ENCODE measurements around the gene SEC11C. TPM values are rescaled to one million over a fixed set of nuclear protein-coding genes. Genes with fewer than 3 reads are reported as not detected.

The SEC11C gene
- total RNA-seq, 1 experiment from 2014 or later = 106 TPM

- H3K27me3 Mint-ChIP-seq (ENCODE audit: unreplicated experiment) = peaks cover 97% of the 10 kb centered on the region
These were observed 15.9 kb upstream of the SEC11C start for GRCh38 chr18:59123588-59124369.

GRCh38 chr18:59124370-59124704 is 15.3 kb upstream of the SEC11C start:
- no peak for DNase-seq
- no peak overlapping the region for H3K4me3 Mint-ChIP-seq (ENCODE audit: low read depth, unreplicated experiment)
- intact Hi-C loops (cut with micrococcal nuclease; ENCODE audit: unreplicated experiment) = no loop called here

More at GRCh38 chr18:59123588-59124369, 15.9 kb upstream of the SEC11C start:
- CTCF ChIA-PET = interaction anchor here (0.6 to 1.0 kb wide), 2 partner anchors 40 to 184 kb away, joined by 3 to 4 read pairs; no protein-coding TSS in a partner anchor
- Mint-ChIP-seq H3K9me3 (ENCODE audit: low read depth, unreplicated experiment) (no peaks in the 10 kb centered on the region), H3K36me3 (ENCODE audit: insufficient read depth, unreplicated experiment) (peaks cover 4% of the 10 kb centered on the region), H3K4me1 (ENCODE audit: low read depth, unreplicated experiment) (no peaks in the 10 kb centered on the region), H3K27ac (ENCODE audit: unreplicated experiment) (no peak overlapping the region), H3K4me3 (ENCODE audit: low read depth, unreplicated experiment) (no peak overlapping the region)
- no peak for TF ChIP-seq CTCF (IDR thresholded peaks at IDR 0.05; ENCODE audit: unreplicated experiment)
- intact Hi-C loops (cut with micrococcal nuclease; ENCODE audit: unreplicated experiment) = no loop called here
- no peak for DNase-seq
- no TSS peak for BruUV-seq (replicated peaks)

GRCh38 chr18:59127047-59127446 is 12.6 kb upstream of the SEC11C start:
- H3K27ac Mint-ChIP-seq (ENCODE audit: unreplicated experiment) = no peak overlapping the region
- intact Hi-C loops (cut with micrococcal nuclease; ENCODE audit: unreplicated experiment) = no loop called here
- no peaks in the 10 kb centered on the region for H3K9me3 Mint-ChIP-seq (ENCODE audit: low read depth, unreplicated experiment)

More at GRCh38 chr18:59124370-59124704, 15.3 kb upstream of the SEC11C start:
- no TSS peak for BruUV-seq (replicated peaks)
- Mint-ChIP-seq H3K27me3 (ENCODE audit: unreplicated experiment) (peaks cover 100% of the 10 kb centered on the region), H3K36me3 (ENCODE audit: insufficient read depth, unreplicated experiment) (peaks cover 4% of the 10 kb centered on the region), H3K4me1 (ENCODE audit: low read depth, unreplicated experiment) (no peaks in the 10 kb centered on the region), H3K9me3 (ENCODE audit: low read depth, unreplicated experiment) (no peaks in the 10 kb centered on the region), H3K27ac (ENCODE audit: unreplicated experiment) (no peak overlapping the region)
- CTCF ChIA-PET = interaction anchor here (1.0 kb wide), 1 partner anchor 40 kb away, joined by 3 read pairs; no protein-coding TSS in a partner anchor
- no peak for TF ChIP-seq CTCF (IDR thresholded peaks at IDR 0.05; ENCODE audit: unreplicated experiment)

GRCh38 chr18:59129951-59130703 is 9.6 kb upstream of the SEC11C start:
- intact Hi-C loops (cut with micrococcal nuclease; ENCODE audit: unreplicated experiment) = no loop called here
- Mint-ChIP-seq H3K27me3 (ENCODE audit: unreplicated experiment) (peaks cover 100% of the 10 kb centered on the region), H3K4me3 (ENCODE audit: low read depth, unreplicated experiment) (no peak overlapping the region), H3K9me3 (ENCODE audit: low read depth, unreplicated experiment) (no peaks in the 10 kb centered on the region), H3K4me1 (ENCODE audit: low read depth, unreplicated experiment) (no peaks in the 10 kb centered on the region), H3K27ac (ENCODE audit: unreplicated experiment) (no peak overlapping the region), H3K36me3 (ENCODE audit: insufficient read depth, unreplicated experiment) (no peaks in the 10 kb centered on the region)
- CTCF ChIA-PET = no interaction called here
- BruUV-seq (replicated peaks) = no TSS peak
- TF ChIP-seq CTCF (IDR thresholded peaks at IDR 0.05; ENCODE audit: unreplicated experiment) = no peak
- no peak for DNase-seq

More at GRCh38 chr18:59127047-59127446, 12.6 kb upstream of the SEC11C start:
- H3K27me3 Mint-ChIP-seq (ENCODE audit: unreplicated experiment) = peaks cover 100% of the 10 kb centered on the region
- CTCF ChIA-PET = interaction anchor here (1.0 kb wide), 1 partner anchor 43 kb away, joined by 7 read pairs; no protein-coding TSS in a partner anchor
- BruUV-seq (replicated peaks) = no TSS peak
- peaks cover 4% of the 10 kb centered on the region for H3K36me3 Mint-ChIP-seq (ENCODE audit: insufficient read depth, unreplicated experiment)
- H3K4me3 Mint-ChIP-seq (ENCODE audit: low read depth, unreplicated experiment) = no peak overlapping the region
- no peaks in the 10 kb centered on the region for H3K4me1 Mint-ChIP-seq (ENCODE audit: low read depth, unreplicated experiment)
- no peak for TF ChIP-seq CTCF (IDR thresholded peaks at IDR 0.05; ENCODE audit: unreplicated experiment)
- DNase-seq = no peak
